SK-N-MC (cell line): ENCODE results near the gene TGFBR3.

Source experiments
- DNase-seq: peaks from one replicate; pipeline ENCODE4 v3.0.0-alpha.2; 2011; ENCODE audit warnings: low read depth, low spot score
- H3K27ac ChIP-seq: fragments of 200-600 bp; sonication (generic); 2 replicates; pipeline ENCODE4 v1.5.1; 2016; ENCODE audit warnings: mixed run types
- H3K36me3 ChIP-seq: fragments of 200-600 bp; sonication (generic); 2 replicates; pipeline ENCODE4 v1.6.1; 2017; ENCODE audit warnings: antibody characterized with exemption, low read length, mixed read lengths; ENCODE audit not compliant: insufficient read depth
- H3K4me3 ChIP-seq: fragments of 200-600 bp; sonication (generic); 2 replicates; pipeline ENCODE4 v1.5.1; 2016
- H3K9ac ChIP-seq: fragments of 200-600 bp; sonication (generic); 2 replicates; pipeline ENCODE4 v1.8.0; 2017; ENCODE audit warnings: mixed run types, mixed read lengths; ENCODE audit not compliant: insufficient read length
- H3K9me3 ChIP-seq: fragments of 200-600 bp; sonication (generic); 2 replicates; pipeline ENCODE4 v1.6.1; 2017; ENCODE audit warnings: low read depth, mild to moderate bottlenecking, antibody characterized with exemption, low read length, moderate library complexity, mixed read lengths
- EZH2 ChIP-seq: fragments of 200-600 bp; sonication (generic); IDR thresholded peaks from one replicate; pipeline ENCODE4 v1.6.1; 2017; ENCODE audit warnings: antibody characterized with exemption
- FOXP2 ChIP-seq: optimal IDR thresholded peaks from 2 replicates; pipeline ENCODE3; 2011; ENCODE audit warnings: mild to moderate bottlenecking, moderate library complexity; ENCODE audit not compliant: insufficient read depth; ENCODE audit errors: extremely low read length, control extremely low read depth
- POLR2AphosphoS5 ChIP-seq: IDR thresholded peaks from 2 replicates; pipeline ENCODE4 v1.6.1; 2012; ENCODE audit warnings: mild to moderate bottlenecking, low read depth, low read length, borderline replicate concordance

Gene TGFBR3

GRCh38 chr1:91779548-91780021 is 106.4 kb downstream of the TGFBR3 start:
- no peak overlapping the region for H3K9ac ChIP-seq
- H3K9me3 ChIP-seq, result no peaks in the 10 kb centered on the region
- H3K27ac ChIP-seq, result no peak overlapping the region
- H3K4me3 ChIP-seq, result no peak overlapping the region
- no peak for DNase-seq
- H3K36me3 ChIP-seq, result no peaks in the 10 kb centered on the region
- no peak for TF ChIP-seq FOXP2
- no peak for TF ChIP-seq EZH2
- TF ChIP-seq POLR2AphosphoS5, result no peak

GRCh38 chr1:91778964-91779363 is 107.0 kb downstream of the TGFBR3 start:
- H3K9me3 ChIP-seq, result no peaks in the 10 kb centered on the region
- H3K4me3 ChIP-seq, result no peak overlapping the region
- no peak overlapping the region for H3K9ac ChIP-seq
- no peaks in the 10 kb centered on the region for H3K36me3 ChIP-seq
- H3K27ac ChIP-seq, result no peak overlapping the region
- no peak for TF ChIP-seq POLR2AphosphoS5
- DNase-seq, result no peak

GRCh38 chr1:91777630-91778300 is 108.2 kb downstream of the TGFBR3 start:
- Histone ChIP-seq H3K36me3 (no peaks in the 10 kb centered on the region), H3K9ac (no peak overlapping the region), H3K4me3 (no peak overlapping the region), H3K27ac (no peak overlapping the region), H3K9me3 (no peaks in the 10 kb centered on the region)
- TF ChIP-seq POLR2AphosphoS5, result no peak
- TF ChIP-seq EZH2, result no peak
- no peak for TF ChIP-seq FOXP2
- no peak for DNase-seq

GRCh38 chr1:91777196-91777595 is 108.8 kb downstream of the TGFBR3 start:
- Histone ChIP-seq H3K4me3 (no peak overlapping the region), H3K36me3 (no peaks in the 10 kb centered on the region), H3K9me3 (no peaks in the 10 kb centered on the region), H3K9ac (no peak overlapping the region), H3K27ac (no peak overlapping the region)
- no peak for DNase-seq
- TF ChIP-seq FOXP2 (no peak), POLR2AphosphoS5 (no peak), EZH2 (no peak)

GRCh38 chr1:91776068-91776794 is 109.7 kb downstream of the TGFBR3 start:
- H3K4me3 ChIP-seq, result no peak overlapping the region
- no peak for DNase-seq
- TF ChIP-seq POLR2AphosphoS5 (no peak), FOXP2 (no peak), EZH2 (no peak)
- no peak overlapping the region for H3K27ac ChIP-seq
- no peaks in the 10 kb centered on the region for H3K36me3 ChIP-seq
- H3K9ac ChIP-seq, result no peak overlapping the region
- no peaks in the 10 kb centered on the region for H3K9me3 ChIP-seq

GRCh38 chr1:91775227-91775626 is 110.7 kb downstream of the TGFBR3 start:
- Histone ChIP-seq H3K9ac (no peak overlapping the region), H3K9me3 (no peaks in the 10 kb centered on the region), H3K27ac (no peak overlapping the region), H3K4me3 (no peak overlapping the region), H3K36me3 (no peaks in the 10 kb centered on the region)
- TF ChIP-seq POLR2AphosphoS5 (no peak), FOXP2 (no peak), EZH2 (no peak)
- DNase-seq, result no peak

GRCh38 chr1:91774520-91775203 is 111.3 kb downstream of the TGFBR3 start:
- Histone ChIP-seq H3K9ac (no peak overlapping the region), H3K9me3 (no peaks in the 10 kb centered on the region), H3K27ac (no peak overlapping the region), H3K36me3 (no peaks in the 10 kb centered on the region), H3K4me3 (no peak overlapping the region)
- no peak for DNase-seq
- no peak for TF ChIP-seq FOXP2
- no peak for TF ChIP-seq POLR2AphosphoS5
- TF ChIP-seq EZH2, result no peak

GRCh38 chr1:91771717-91772116 is 114.2 kb downstream of the TGFBR3 start:
- H3K36me3 ChIP-seq, result no peaks in the 10 kb centered on the region
- TF ChIP-seq FOXP2 (no peak), POLR2AphosphoS5 (no peak), EZH2 (no peak)
- H3K9ac ChIP-seq, result no peak overlapping the region
- no peak overlapping the region for H3K27ac ChIP-seq
- no peak for DNase-seq
- no peak overlapping the region for H3K4me3 ChIP-seq
- H3K9me3 ChIP-seq, result no peaks in the 10 kb centered on the region
